Measurements from ENCODE around the gene GRAMD1B. TPM values are rescaled to one million over a fixed set of nuclear protein-coding genes. Genes with fewer than 3 reads are reported as not detected.

Gene GRAMD1B
- total RNA-seq, 1 donor from 2014 or later: 8.8 TPM

GRCh38 chr11:123594921-123595320, 164.9 kb downstream of the GRAMD1B start:
- Histone ChIP-seq H3K27me3 (ENCODE audit: control insufficient read depth, insufficient read depth, low read length) (no peaks in the 10 kb centered on the region), H3K36me3 (ENCODE audit: control insufficient read depth, insufficient read depth, low read length) (no peaks in the 10 kb centered on the region), H3K4me3 (ENCODE audit: low read depth, low read length) (no peak overlapping the region)
- no peak for TF ChIP-seq CTCF (IDR thresholded peaks at IDR 0.05; ENCODE audit: insufficient read depth, low read length, poor library complexity, severe bottlenecking)
- DNase-seq (ENCODE audit: low read depth): no peak

- DNase-seq (ENCODE audit: low read depth): no peak
- H3K27me3 ChIP-seq (ENCODE audit: control insufficient read depth, insufficient read depth, low read length): no peaks in the 10 kb centered on the region
- peak; percentile 14 for TF ChIP-seq CTCF (IDR thresholded peaks at IDR 0.05; ENCODE audit: insufficient read depth, low read length, poor library complexity, severe bottlenecking)
- no peak overlapping the region for H3K4me3 ChIP-seq (ENCODE audit: low read depth, low read length)
- no peaks in the 10 kb centered on the region for H3K36me3 ChIP-seq (ENCODE audit: control insufficient read depth, insufficient read depth, low read length)
Observed at GRCh38 chr11:123597859-123598258, 167.8 kb downstream of the GRAMD1B start.

GRCh38 chr11:123601136-123601535, 171.1 kb downstream of the GRAMD1B start:
- H3K36me3 ChIP-seq (ENCODE audit: control insufficient read depth, insufficient read depth, low read length): no peaks in the 10 kb centered on the region
- TF ChIP-seq CTCF (IDR thresholded peaks at IDR 0.05; ENCODE audit: insufficient read depth, low read length, poor library complexity, severe bottlenecking): no peak
- no peak for DNase-seq (ENCODE audit: low read depth)

GRCh38 chr11:123601743-123602142, 171.7 kb downstream of the GRAMD1B start:
- no peaks in the 10 kb centered on the region for H3K27me3 ChIP-seq (ENCODE audit: control insufficient read depth, insufficient read depth, low read length)
- no peak for TF ChIP-seq CTCF (IDR thresholded peaks at IDR 0.05; ENCODE audit: insufficient read depth, low read length, poor library complexity, severe bottlenecking)
- no peak overlapping the region for H3K4me3 ChIP-seq (ENCODE audit: low read depth, low read length)
- DNase-seq (ENCODE audit: low read depth): no peak
- H3K36me3 ChIP-seq (ENCODE audit: control insufficient read depth, insufficient read depth, low read length): no peaks in the 10 kb centered on the region

More at GRCh38 chr11:123601136-123601535, 171.1 kb downstream of the GRAMD1B start:
- Histone ChIP-seq H3K4me3 (ENCODE audit: low read depth, low read length) (no peak overlapping the region), H3K27me3 (ENCODE audit: control insufficient read depth, insufficient read depth, low read length) (no peaks in the 10 kb centered on the region)

- no peak for DNase-seq (ENCODE audit: low read depth)
- TF ChIP-seq CTCF (IDR thresholded peaks at IDR 0.05; ENCODE audit: insufficient read depth, low read length, poor library complexity, severe bottlenecking): no peak
- Histone ChIP-seq H3K4me3 (ENCODE audit: low read depth, low read length) (no peak overlapping the region), H3K27me3 (ENCODE audit: control insufficient read depth, insufficient read depth, low read length) (no peaks in the 10 kb centered on the region), H3K36me3 (ENCODE audit: control insufficient read depth, insufficient read depth, low read length) (no peaks in the 10 kb centered on the region)
Observed at GRCh38 chr11:123603666-123604065, 173.6 kb downstream of the GRAMD1B start.

GRCh38 chr11:123607781-123608180, 177.7 kb downstream of the GRAMD1B start:
- no peak for TF ChIP-seq CTCF (IDR thresholded peaks at IDR 0.05; ENCODE audit: insufficient read depth, low read length, poor library complexity, severe bottlenecking)
- no peak for DNase-seq (ENCODE audit: low read depth)
- H3K27me3 ChIP-seq (ENCODE audit: control insufficient read depth, insufficient read depth, low read length): no peaks in the 10 kb centered on the region
- H3K36me3 ChIP-seq (ENCODE audit: control insufficient read depth, insufficient read depth, low read length): no peaks in the 10 kb centered on the region
- no peak overlapping the region for H3K4me3 ChIP-seq (ENCODE audit: low read depth, low read length)
